ENCODE data around the gene AUTS2. TPM values are rescaled to one million over a fixed set of nuclear protein-coding genes. Genes with fewer than 3 reads are reported as not detected.

The AUTS2 gene
- total RNA-seq, 1 experiment from 2014 or later, result 50.0 TPM

DNA sequence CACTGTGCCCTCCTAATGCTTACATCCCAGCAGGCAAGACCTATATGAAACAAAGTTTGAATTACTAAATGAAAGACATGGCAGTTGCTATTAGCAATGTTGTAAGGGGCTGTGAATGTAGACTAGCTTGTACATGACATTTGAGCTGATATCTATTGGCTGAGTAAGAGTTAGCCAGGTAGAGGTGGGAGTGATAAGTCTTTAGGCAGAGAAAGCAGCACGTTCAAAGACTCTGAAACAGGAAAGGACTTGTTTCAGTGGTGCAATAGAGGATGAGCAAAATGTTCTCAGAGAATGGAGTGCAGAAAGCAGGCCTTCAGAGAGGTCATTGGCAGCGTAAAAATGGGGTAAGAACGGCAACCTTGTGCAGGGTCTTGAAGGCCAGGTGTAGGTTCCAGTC is 687.6 kb downstream of the AUTS2 start:
- TF ChIP-seq, protein P1, sequence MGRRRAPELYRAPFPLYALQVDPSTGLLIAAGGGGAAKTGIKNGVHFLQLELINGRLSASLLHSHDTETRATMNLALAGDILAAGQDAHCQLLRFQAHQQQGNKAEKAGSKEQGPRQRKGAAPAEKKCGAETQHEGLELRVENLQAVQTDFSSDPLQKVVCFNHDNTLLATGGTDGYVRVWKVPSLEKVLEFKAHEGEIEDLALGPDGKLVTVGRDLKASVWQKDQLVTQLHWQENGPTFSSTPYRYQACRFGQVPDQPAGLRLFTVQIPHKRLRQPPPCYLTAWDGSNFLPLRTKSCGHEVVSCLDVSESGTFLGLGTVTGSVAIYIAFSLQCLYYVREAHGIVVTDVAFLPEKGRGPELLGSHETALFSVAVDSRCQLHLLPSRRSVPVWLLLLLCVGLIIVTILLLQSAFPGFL (CRISPR knock-in tag; IDR thresholded peaks at IDR 0.05; ENCODE audit: borderline replicate concordance), result no peak
- TF ChIP-seq TP53 (CRISPR knock-in tag; IDR thresholded peaks at IDR 0.05) (no peak), JAZF1 (CRISPR knock-in tag; IDR thresholded peaks at IDR 0.05) (no peak), KAT7 (CRISPR knock-in tag; IDR thresholded peaks at IDR 0.05; ENCODE audit: borderline replicate concordance) (no peak), ESRRA (CRISPR knock-in tag; IDR thresholded peaks at IDR 0.05; ENCODE audit: borderline replicate concordance) (no peak), IRF2 (CRISPR knock-in tag; IDR thresholded peaks at IDR 0.05; ENCODE audit: borderline replicate concordance, low read depth) (no peak), NFYB (CRISPR knock-in tag; conservative IDR thresholded peaks at IDR 0.05; ENCODE audit: low read depth) (no peak), FOXJ3 (CRISPR knock-in tag; IDR thresholded peaks at IDR 0.05; ENCODE audit: borderline replicate concordance) (no peak), FOXK1 (CRISPR knock-in tag; IDR thresholded peaks at IDR 0.05) (no peak), GRHL2 (CRISPR knock-in tag; IDR thresholded peaks at IDR 0.05; ENCODE audit: insufficient replicate concordance, severe bottlenecking) (no peak), GABPB1 (CRISPR knock-in tag; IDR thresholded peaks at IDR 0.05) (no peak), ZNF671 (CRISPR knock-in tag; IDR thresholded peaks at IDR 0.05) (no peak)
- TF ChIP-seq, protein P2, sequence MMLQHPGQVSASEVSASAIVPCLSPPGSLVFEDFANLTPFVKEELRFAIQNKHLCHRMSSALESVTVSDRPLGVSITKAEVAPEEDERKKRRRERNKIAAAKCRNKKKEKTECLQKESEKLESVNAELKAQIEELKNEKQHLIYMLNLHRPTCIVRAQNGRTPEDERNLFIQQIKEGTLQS (CRISPR knock-in tag; conservative IDR thresholded peaks at IDR 0.05), result no peak
- TF ChIP-seq, protein P3, sequence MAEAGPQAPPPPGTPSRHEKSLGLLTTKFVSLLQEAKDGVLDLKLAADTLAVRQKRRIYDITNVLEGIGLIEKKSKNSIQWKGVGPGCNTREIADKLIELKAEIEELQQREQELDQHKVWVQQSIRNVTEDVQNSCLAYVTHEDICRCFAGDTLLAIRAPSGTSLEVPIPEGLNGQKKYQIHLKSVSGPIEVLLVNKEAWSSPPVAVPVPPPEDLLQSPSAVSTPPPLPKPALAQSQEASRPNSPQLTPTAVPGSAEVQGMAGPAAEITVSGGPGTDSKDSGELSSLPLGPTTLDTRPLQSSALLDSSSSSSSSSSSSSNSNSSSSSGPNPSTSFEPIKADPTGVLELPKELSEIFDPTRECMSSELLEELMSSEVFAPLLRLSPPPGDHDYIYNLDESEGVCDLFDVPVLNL (CRISPR knock-in tag; IDR thresholded peaks at IDR 0.05; ENCODE audit: borderline replicate concordance, low read depth), result no peak
- TF ChIP-seq, protein P4, sequence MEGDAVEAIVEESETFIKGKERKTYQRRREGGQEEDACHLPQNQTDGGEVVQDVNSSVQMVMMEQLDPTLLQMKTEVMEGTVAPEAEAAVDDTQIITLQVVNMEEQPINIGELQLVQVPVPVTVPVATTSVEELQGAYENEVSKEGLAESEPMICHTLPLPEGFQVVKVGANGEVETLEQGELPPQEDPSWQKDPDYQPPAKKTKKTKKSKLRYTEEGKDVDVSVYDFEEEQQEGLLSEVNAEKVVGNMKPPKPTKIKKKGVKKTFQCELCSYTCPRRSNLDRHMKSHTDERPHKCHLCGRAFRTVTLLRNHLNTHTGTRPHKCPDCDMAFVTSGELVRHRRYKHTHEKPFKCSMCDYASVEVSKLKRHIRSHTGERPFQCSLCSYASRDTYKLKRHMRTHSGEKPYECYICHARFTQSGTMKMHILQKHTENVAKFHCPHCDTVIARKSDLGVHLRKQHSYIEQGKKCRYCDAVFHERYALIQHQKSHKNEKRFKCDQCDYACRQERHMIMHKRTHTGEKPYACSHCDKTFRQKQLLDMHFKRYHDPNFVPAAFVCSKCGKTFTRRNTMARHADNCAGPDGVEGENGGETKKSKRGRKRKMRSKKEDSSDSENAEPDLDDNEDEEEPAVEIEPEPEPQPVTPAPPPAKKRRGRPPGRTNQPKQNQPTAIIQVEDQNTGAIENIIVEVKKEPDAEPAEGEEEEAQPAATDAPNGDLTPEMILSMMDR (IDR thresholded peaks at IDR 0.05), result no peak
- TF ChIP-seq, protein P5, sequence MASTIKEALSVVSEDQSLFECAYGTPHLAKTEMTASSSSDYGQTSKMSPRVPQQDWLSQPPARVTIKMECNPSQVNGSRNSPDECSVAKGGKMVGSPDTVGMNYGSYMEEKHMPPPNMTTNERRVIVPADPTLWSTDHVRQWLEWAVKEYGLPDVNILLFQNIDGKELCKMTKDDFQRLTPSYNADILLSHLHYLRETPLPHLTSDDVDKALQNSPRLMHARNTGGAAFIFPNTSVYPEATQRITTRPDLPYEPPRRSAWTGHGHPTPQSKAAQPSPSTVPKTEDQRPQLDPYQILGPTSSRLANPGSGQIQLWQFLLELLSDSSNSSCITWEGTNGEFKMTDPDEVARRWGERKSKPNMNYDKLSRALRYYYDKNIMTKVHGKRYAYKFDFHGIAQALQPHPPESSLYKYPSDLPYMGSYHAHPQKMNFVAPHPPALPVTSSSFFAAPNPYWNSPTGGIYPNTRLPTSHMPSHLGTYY (CRISPR knock-in tag; IDR thresholded peaks at IDR 0.05), result no peak
- DNase-seq (ENCODE audit: low spot score) (no peak), ATAC-seq (no peak)
- POLR2A ChIA-PET, result no interaction called here
- no peaks in the 10 kb centered on the region for H3K36me3 Mint-ChIP-seq
- no peaks in the 10 kb centered on the region for H3K9me3 Mint-ChIP-seq
- CTCF ChIA-PET, result no interaction called here
- no peak overlapping the region for H3K4me3 Mint-ChIP-seq
- H3K27ac Mint-ChIP-seq, result no peak overlapping the region
- H3K4me1 Mint-ChIP-seq, result peaks cover 4% of the 10 kb centered on the region; the same call in 1 of the 2 replicates
- H3K27me3 Mint-ChIP-seq (ENCODE audit: low read depth), result no peaks in the 10 kb centered on the region

DNA sequence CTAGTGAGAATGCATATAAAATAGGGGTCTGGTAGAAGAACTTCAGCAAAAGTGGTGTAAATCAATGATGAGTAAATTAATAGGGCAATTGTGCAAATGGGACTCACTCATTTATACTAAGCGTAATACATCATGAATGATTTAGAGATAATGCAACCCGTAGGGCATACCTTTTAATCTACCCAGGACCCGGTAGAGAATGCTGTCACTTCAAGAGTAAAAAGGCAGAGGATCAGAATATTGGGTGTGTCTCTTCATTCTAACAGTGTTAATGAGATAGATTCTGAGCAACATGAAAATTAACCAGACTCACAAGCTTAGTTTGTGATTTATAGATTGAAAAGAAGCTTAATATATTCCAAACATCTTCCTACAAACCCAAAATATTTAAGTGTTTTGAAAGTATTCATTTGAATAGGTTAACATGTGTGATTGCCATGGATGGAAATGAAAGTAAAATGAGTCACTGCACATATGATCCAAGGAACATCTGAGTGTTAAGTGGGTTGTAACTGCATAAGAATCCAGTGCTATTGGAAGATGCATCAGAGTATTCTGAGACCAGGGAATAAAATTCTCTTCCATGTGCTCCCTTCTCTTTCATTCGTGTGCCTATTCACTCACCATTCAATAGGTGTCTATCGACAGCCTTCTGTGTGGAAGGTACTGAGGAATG is 690.6 kb downstream of the AUTS2 start:
- H3K4me1 Mint-ChIP-seq, result no peaks in the 10 kb centered on the region
- TF ChIP-seq RORB (CRISPR knock-in tag; IDR thresholded peaks at IDR 0.05) (no peak), JAZF1 (CRISPR knock-in tag; IDR thresholded peaks at IDR 0.05) (no peak), ZNF671 (CRISPR knock-in tag; IDR thresholded peaks at IDR 0.05) (no peak), ELF4 (CRISPR knock-in tag; IDR thresholded peaks at IDR 0.05; ENCODE audit: low read depth) (no peak), IRF2 (CRISPR knock-in tag; IDR thresholded peaks at IDR 0.05; ENCODE audit: borderline replicate concordance, low read depth) (no peak)
- TF ChIP-seq, protein P6, sequence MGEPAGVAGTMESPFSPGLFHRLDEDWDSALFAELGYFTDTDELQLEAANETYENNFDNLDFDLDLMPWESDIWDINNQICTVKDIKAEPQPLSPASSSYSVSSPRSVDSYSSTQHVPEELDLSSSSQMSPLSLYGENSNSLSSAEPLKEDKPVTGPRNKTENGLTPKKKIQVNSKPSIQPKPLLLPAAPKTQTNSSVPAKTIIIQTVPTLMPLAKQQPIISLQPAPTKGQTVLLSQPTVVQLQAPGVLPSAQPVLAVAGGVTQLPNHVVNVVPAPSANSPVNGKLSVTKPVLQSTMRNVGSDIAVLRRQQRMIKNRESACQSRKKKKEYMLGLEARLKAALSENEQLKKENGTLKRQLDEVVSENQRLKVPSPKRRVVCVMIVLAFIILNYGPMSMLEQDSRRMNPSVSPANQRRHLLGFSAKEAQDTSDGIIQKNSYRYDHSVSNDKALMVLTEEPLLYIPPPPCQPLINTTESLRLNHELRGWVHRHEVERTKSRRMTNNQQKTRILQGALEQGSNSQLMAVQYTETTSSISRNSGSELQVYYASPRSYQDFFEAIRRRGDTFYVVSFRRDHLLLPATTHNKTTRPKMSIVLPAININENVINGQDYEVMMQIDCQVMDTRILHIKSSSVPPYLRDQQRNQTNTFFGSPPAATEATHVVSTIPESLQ (CRISPR knock-in tag; IDR thresholded peaks at IDR 0.05), result no peak
- TF ChIP-seq, protein P7, sequence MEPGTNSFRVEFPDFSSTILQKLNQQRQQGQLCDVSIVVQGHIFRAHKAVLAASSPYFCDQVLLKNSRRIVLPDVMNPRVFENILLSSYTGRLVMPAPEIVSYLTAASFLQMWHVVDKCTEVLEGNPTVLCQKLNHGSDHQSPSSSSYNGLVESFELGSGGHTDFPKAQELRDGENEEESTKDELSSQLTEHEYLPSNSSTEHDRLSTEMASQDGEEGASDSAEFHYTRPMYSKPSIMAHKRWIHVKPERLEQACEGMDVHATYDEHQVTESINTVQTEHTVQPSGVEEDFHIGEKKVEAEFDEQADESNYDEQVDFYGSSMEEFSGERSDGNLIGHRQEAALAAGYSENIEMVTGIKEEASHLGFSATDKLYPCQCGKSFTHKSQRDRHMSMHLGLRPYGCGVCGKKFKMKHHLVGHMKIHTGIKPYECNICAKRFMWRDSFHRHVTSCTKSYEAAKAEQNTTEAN (CRISPR knock-in tag; IDR thresholded peaks at IDR 0.05), result no peak
- TF ChIP-seq, protein P8, sequence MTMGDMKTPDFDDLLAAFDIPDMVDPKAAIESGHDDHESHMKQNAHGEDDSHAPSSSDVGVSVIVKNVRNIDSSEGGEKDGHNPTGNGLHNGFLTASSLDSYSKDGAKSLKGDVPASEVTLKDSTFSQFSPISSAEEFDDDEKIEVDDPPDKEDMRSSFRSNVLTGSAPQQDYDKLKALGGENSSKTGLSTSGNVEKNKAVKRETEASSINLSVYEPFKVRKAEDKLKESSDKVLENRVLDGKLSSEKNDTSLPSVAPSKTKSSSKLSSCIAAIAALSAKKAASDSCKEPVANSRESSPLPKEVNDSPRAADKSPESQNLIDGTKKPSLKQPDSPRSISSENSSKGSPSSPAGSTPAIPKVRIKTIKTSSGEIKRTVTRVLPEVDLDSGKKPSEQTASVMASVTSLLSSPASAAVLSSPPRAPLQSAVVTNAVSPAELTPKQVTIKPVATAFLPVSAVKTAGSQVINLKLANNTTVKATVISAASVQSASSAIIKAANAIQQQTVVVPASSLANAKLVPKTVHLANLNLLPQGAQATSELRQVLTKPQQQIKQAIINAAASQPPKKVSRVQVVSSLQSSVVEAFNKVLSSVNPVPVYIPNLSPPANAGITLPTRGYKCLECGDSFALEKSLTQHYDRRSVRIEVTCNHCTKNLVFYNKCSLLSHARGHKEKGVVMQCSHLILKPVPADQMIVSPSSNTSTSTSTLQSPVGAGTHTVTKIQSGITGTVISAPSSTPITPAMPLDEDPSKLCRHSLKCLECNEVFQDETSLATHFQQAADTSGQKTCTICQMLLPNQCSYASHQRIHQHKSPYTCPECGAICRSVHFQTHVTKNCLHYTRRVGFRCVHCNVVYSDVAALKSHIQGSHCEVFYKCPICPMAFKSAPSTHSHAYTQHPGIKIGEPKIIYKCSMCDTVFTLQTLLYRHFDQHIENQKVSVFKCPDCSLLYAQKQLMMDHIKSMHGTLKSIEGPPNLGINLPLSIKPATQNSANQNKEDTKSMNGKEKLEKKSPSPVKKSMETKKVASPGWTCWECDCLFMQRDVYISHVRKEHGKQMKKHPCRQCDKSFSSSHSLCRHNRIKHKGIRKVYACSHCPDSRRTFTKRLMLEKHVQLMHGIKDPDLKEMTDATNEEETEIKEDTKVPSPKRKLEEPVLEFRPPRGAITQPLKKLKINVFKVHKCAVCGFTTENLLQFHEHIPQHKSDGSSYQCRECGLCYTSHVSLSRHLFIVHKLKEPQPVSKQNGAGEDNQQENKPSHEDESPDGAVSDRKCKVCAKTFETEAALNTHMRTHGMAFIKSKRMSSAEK (CRISPR knock-in tag; IDR thresholded peaks at IDR 0.05; ENCODE audit: borderline replicate concordance), result no peak

More for the DNA sequence above, 690.6 kb downstream of the AUTS2 start:
- ChIA-PET CTCF (no interaction called here), POLR2A (no interaction called here)
- Mint-ChIP-seq H3K4me3 (no peak overlapping the region), H3K9me3 (no peaks in the 10 kb centered on the region), H3K36me3 (no peaks in the 10 kb centered on the region), H3K27ac (no peak overlapping the region), H3K27me3 (ENCODE audit: low read depth) (no peaks in the 10 kb centered on the region)
- no peak for DNase-seq (ENCODE audit: low spot score)
- ATAC-seq, result no peak
